SK-N-SH treated with all-trans-retinoic acid at 6 μM for 48 hours (cell line): ENCODE measurements around the gene CD4.

Experiments
- ATAC-seq: fragments of 200-7000 bp; cut with Tn5 transposase; 3 replicates; pipeline ENCODE4 v1.9.1; 2020; ENCODE audit warnings: mild to moderate bottlenecking, moderate library complexity
- BACH2 ChIP-seq: fragments of 250-450 bp; sonication (Bioruptor Pico); IDR thresholded peaks from 2 replicates; pipeline ENCODE4 v1.9.0; 2021; ENCODE audit warnings: mild to moderate bottlenecking, borderline replicate concordance
- CREB5 ChIP-seq: fragments of 250-450 bp; sonication (Bioruptor Pico); IDR thresholded peaks from 2 replicates; pipeline ENCODE4 v1.5.1; 2020; ENCODE audit warnings: low read depth, mild to moderate bottlenecking, moderate library complexity
- CSDC2 ChIP-seq: fragments of 250-450 bp; sonication (Bioruptor Pico); IDR thresholded peaks from 2 replicates; pipeline ENCODE4 v1.5.0; 2020; ENCODE audit warnings: mild to moderate bottlenecking, moderate library complexity
- CSRNP3 ChIP-seq: fragments of 250-450 bp; sonication (Bioruptor Pico); IDR thresholded peaks from 2 replicates; pipeline ENCODE4 v1.5.1; 2021; ENCODE audit warnings: mild to moderate bottlenecking, moderate library complexity
- ESRRG ChIP-seq: fragments of 250-450 bp; sonication (Bioruptor Pico); IDR thresholded peaks from 2 replicates; pipeline ENCODE4 v1.6.1; 2021; ENCODE audit warnings: mild to moderate bottlenecking
- GLIS3 ChIP-seq: fragments of 250-450 bp; sonication (Bioruptor Pico); IDR thresholded peaks from 2 replicates; pipeline ENCODE4 v1.5.0; 2020; ENCODE audit warnings: mild to moderate bottlenecking, moderate library complexity
- ISL1 ChIP-seq: fragments of 250-450 bp; sonication (Bioruptor Pico); IDR thresholded peaks from 2 replicates; pipeline ENCODE4 v2.1.2; 2022; ENCODE audit warnings: mild to moderate bottlenecking, moderate library complexity
- OSR1 ChIP-seq: fragments of 250-450 bp; sonication (Bioruptor Pico); IDR thresholded peaks from 2 replicates; pipeline ENCODE4 v1.8.0; 2022; ENCODE audit warnings: moderate library complexity, mild to moderate bottlenecking, inconsistent platforms
- PATZ1 ChIP-seq: fragments of 250-450 bp; sonication (Bioruptor Pico); IDR thresholded peaks from 2 replicates; pipeline ENCODE4 v1.8.0; 2020; ENCODE audit warnings: mild to moderate bottlenecking, moderate library complexity, borderline replicate concordance
- POU6F1 ChIP-seq: fragments of 250-450 bp; sonication (Bioruptor Pico); IDR thresholded peaks from 2 replicates; pipeline ENCODE4 v1.8.0; 2021; ENCODE audit warnings: low read depth, mild to moderate bottlenecking, moderate library complexity, borderline replicate concordance
- PPARA ChIP-seq: fragments of 250-450 bp; sonication (Bioruptor Pico); IDR thresholded peaks from 2 replicates; pipeline ENCODE4 v1.5.0; 2020; ENCODE audit warnings: mild to moderate bottlenecking, borderline replicate concordance
- RARB ChIP-seq: fragments of 250-450 bp; sonication (Bioruptor Pico); IDR thresholded peaks from 2 replicates; pipeline ENCODE4 v1.8.0; 2021; ENCODE audit warnings: mild to moderate bottlenecking, moderate library complexity
- SNAI2 ChIP-seq: fragments of 250-450 bp; sonication (Bioruptor Pico); IDR thresholded peaks from 2 replicates; pipeline ENCODE4 v1.5.0; 2020; ENCODE audit warnings: mild to moderate bottlenecking, moderate library complexity
- TCF4 ChIP-seq: fragments of 250-450 bp; sonication (Bioruptor Pico); IDR thresholded peaks from 2 replicates; pipeline ENCODE4 v1.8.0; 2021; ENCODE audit warnings: mild to moderate bottlenecking, moderate library complexity, borderline replicate concordance
- TOX ChIP-seq: fragments of 250-450 bp; sonication (Bioruptor Pico); IDR thresholded peaks from 2 replicates; pipeline ENCODE4 v1.8.0; 2021; ENCODE audit warnings: mild to moderate bottlenecking, moderate library complexity, borderline replicate concordance
- TSHZ2 ChIP-seq: fragments of 250-450 bp; sonication (Bioruptor Pico); IDR thresholded peaks from 2 replicates; pipeline ENCODE4 v1.5.0; 2020; ENCODE audit warnings: mild to moderate bottlenecking, moderate library complexity
- ZC3H10 ChIP-seq: fragments of 250-450 bp; sonication (Bioruptor Pico); IDR thresholded peaks from 2 replicates; pipeline ENCODE4 v1.5.1; 2021; ENCODE audit warnings: mild to moderate bottlenecking, moderate library complexity
- ZFP3 ChIP-seq: fragments of 250-450 bp; sonication (Bioruptor Pico); IDR thresholded peaks from 2 replicates; pipeline ENCODE4 v1.5.0; 2020; ENCODE audit warnings: mild to moderate bottlenecking, moderate library complexity
- ZFP30 ChIP-seq: fragments of 450-650 bp; formaldehyde crosslinking; IDR thresholded peaks from 2 replicates; pipeline ENCODE4 v1.5.0; 2022; ENCODE audit warnings: mild to moderate bottlenecking, moderate library complexity
- ZNF565 ChIP-seq: fragments of 450-650 bp; formaldehyde crosslinking; conservative IDR thresholded peaks from 2 replicates; pipeline ENCODE4 v1.5.0; 2020; ENCODE audit warnings: low read depth, mild to moderate bottlenecking, moderate library complexity
- ZNF70 ChIP-seq: fragments of 450-650 bp; formaldehyde crosslinking; IDR thresholded peaks from 2 replicates; pipeline ENCODE4 v1.5.0; 2020; ENCODE audit warnings: mild to moderate bottlenecking, moderate library complexity
- ZNF8 ChIP-seq: fragments of 450-650 bp; formaldehyde crosslinking; IDR thresholded peaks from 2 replicates; pipeline ENCODE4 v1.5.0; 2020; ENCODE audit warnings: mild to moderate bottlenecking, moderate library complexity

Gene CD4

GRCh38 chr12:6770094-6770493 is 19.2 kb upstream of the CD4 start (continued):
- TF ChIP-seq ZFP3 (CRISPR knock-in tag) (no peak), ZC3H10 (CRISPR knock-in tag) (no peak), ZFP30 (no peak), CSDC2 (CRISPR knock-in tag) (no peak), ESRRG (CRISPR knock-in tag) (no peak)

- no peak for ATAC-seq
- no peak for TF ChIP-seq ZNF565
- TF ChIP-seq OSR1 (CRISPR knock-in tag), result no peak
- TF ChIP-seq GLIS3 (CRISPR knock-in tag), result no peak
- no peak for TF ChIP-seq TOX (CRISPR knock-in tag)
- TF ChIP-seq ZNF8 (CRISPR knock-in tag), result no peak
- TF ChIP-seq PPARA (CRISPR knock-in tag), result no peak
- TF ChIP-seq CREB5, result no peak
- no peak for TF ChIP-seq ISL1 (CRISPR knock-in tag)
- no peak for TF ChIP-seq ZFP3 (CRISPR knock-in tag)
- no peak for TF ChIP-seq POU6F1 (CRISPR knock-in tag)
- no peak for TF ChIP-seq ZC3H10 (CRISPR knock-in tag)
- no peak for TF ChIP-seq SNAI2
- TF ChIP-seq BACH2, result no peak
- no peak for TF ChIP-seq TCF4
- TF ChIP-seq ZNF70 (CRISPR knock-in tag), result no peak
- no peak for TF ChIP-seq CSRNP3
Observed at GRCh38 chr12:6770600-6770999, 18.7 kb upstream of the CD4 start.

- ATAC-seq, result no peak
- TF ChIP-seq SNAI2 (no peak), ISL1 (CRISPR knock-in tag) (no peak), ZFP30 (no peak), CREB5 (no peak), PPARA (CRISPR knock-in tag) (no peak), TCF4 (no peak), ZNF565 (no peak), CSDC2 (CRISPR knock-in tag) (no peak), ZNF8 (CRISPR knock-in tag) (no peak), TOX (CRISPR knock-in tag) (no peak), GLIS3 (CRISPR knock-in tag) (no peak), RARB (CRISPR knock-in tag) (no peak), ZC3H10 (CRISPR knock-in tag) (no peak), BACH2 (no peak), TSHZ2 (CRISPR knock-in tag) (no peak), PATZ1 (no peak)
Observed at GRCh38 chr12:6771091-6771495, 18.2 kb upstream of the CD4 start.
